ENCODE results near the gene VDAC1. TPM values are rescaled to one million over a fixed set of nuclear protein-coding genes. Genes with fewer than 3 reads are reported as not detected.

VDAC1 gene
- total and polyA plus RNA-seq, 2 of the 8 experiments (the other 6 are each of a cell fraction or from before 2014, with no cell fraction given) = 111 to 301 TPM

DNA sequence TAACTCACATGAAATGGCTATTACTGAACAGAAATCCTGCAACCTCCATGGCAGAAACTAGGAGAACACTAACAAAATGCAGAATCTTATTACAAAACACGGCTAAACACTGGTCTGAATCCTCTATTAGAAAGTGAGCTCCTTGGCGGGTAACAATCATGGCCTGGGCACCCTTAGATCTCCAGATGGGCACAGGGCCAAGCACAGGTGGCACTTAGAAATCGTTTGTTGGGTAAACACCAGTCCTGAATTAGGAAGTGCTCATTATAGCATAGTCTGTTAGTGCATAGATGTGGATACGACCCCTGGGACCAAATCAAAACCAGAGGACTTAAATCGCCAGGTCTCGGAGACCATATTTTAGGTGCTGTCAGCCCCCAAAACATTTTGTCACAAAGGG lies 14.4 kb downstream of the VDAC1 start:
- no peak overlapping the region for H3K23ac ChIP-seq (ENCODE audit: insufficient read length)
- peaks cover 31 to 41% of the 10 kb centered on the region in 2 experiments for H4K20me1 ChIP-seq (replicated peaks in 1 of 2; ENCODE audit: control insufficient read depth in 1 of 2, insufficient read depth in 2 of 2, low read length in 2 of 2)
- H2BK15ac ChIP-seq (ENCODE audit: low read length) = no peak overlapping the region
- H3K23me2 ChIP-seq (ENCODE audit: low read depth, low read length) = no peaks in the 10 kb centered on the region
- no peak overlapping the region for H3K4ac ChIP-seq (replicated peaks; ENCODE audit: insufficient read length, low read depth, low read length)
- H2BK120ac ChIP-seq (replicated peaks; ENCODE audit: low read depth, low read length) = no peak overlapping the region
- TF ChIP-seq, protein P1, sequence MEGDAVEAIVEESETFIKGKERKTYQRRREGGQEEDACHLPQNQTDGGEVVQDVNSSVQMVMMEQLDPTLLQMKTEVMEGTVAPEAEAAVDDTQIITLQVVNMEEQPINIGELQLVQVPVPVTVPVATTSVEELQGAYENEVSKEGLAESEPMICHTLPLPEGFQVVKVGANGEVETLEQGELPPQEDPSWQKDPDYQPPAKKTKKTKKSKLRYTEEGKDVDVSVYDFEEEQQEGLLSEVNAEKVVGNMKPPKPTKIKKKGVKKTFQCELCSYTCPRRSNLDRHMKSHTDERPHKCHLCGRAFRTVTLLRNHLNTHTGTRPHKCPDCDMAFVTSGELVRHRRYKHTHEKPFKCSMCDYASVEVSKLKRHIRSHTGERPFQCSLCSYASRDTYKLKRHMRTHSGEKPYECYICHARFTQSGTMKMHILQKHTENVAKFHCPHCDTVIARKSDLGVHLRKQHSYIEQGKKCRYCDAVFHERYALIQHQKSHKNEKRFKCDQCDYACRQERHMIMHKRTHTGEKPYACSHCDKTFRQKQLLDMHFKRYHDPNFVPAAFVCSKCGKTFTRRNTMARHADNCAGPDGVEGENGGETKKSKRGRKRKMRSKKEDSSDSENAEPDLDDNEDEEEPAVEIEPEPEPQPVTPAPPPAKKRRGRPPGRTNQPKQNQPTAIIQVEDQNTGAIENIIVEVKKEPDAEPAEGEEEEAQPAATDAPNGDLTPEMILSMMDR (IDR thresholded peaks at IDR 0.05; ENCODE audit: control extremely low read depth in 1 of 3, insufficient read depth in 1 of 3, low read depth in 1 of 3, low read length in 3 of 3) = no peak
- TF ChIP-seq TAF1 (IDR thresholded peaks at IDR 0.05; ENCODE audit: low read depth, low read length) (no peak), CEBPB (IDR thresholded peaks at IDR 0.05; ENCODE audit: low read depth, low read length) (no peak), NRF1 (IDR thresholded peaks at IDR 0.05; ENCODE audit: low read depth, low read length) (no peak), TCF12 (IDR thresholded peaks at IDR 0.05; ENCODE audit: low read depth, low read length) (no peak), EP300 (IDR thresholded peaks at IDR 0.05; ENCODE audit: borderline replicate concordance in 1 of 2, low read depth in 2 of 2, low read length in 2 of 2) (no peak), BCL11A (IDR thresholded peaks at IDR 0.05; ENCODE audit: low read depth in 2 of 2, low read length in 2 of 2) (no peak)
- H3K36me3 ChIP-seq (ENCODE audit: control insufficient read depth in 2 of 4, insufficient read depth in 4 of 4, low read length in 3 of 4) = peaks cover 21 to 50% (median 38%) of the 10 kb centered on the region in 4 experiments
- no peak overlapping the region for H2AK5ac ChIP-seq (ENCODE audit: low read depth, low read length)
- CTCF ChIA-PET (ENCODE audit: partially characterized antibody) = interaction anchor here (1.8 to 1.9 kb wide), 2 partner anchors 9 to 10 kb away, joined by 5 to 7 read pairs; no protein-coding TSS in a partner anchor
- H4K8ac ChIP-seq (ENCODE audit: extremely low read depth, insufficient read depth, low read length) = no peak overlapping the region
- H3K9ac ChIP-seq (replicated peaks in 1 of 4; ENCODE audit: extremely low read depth in 1 of 4, low read depth in 3 of 4, low read length in 3 of 4) = no peak overlapping the region
- no peak overlapping the region for H2AFZ ChIP-seq (ENCODE audit: low read length)
- H2BK5ac ChIP-seq (ENCODE audit: low read depth, low read length) = no peak overlapping the region
- peaks cover 2 to 6% (median 5%) of the 10 kb centered on the region in 4 experiments for H3K4me1 ChIP-seq (replicated peaks in 1 of 4; ENCODE audit: control insufficient read depth in 3 of 4, insufficient read depth in 4 of 4, low read length in 3 of 4)
- peaks cover 31 to 64% of the 10 kb centered on the region in 2 experiments for H3K79me2 ChIP-seq (ENCODE audit: control insufficient read depth in 1 of 2, insufficient read depth in 2 of 2, low read length in 2 of 2)
- H3K79me1 ChIP-seq (ENCODE audit: low read depth, low read length) = peaks cover 13% of the 10 kb centered on the region
- FAIRE-seq (no peak), DNase-seq (ENCODE audit: low read depth in 1 of 2, low spot score in 2 of 2) (no peak)
- no peak overlapping the region for H2BK12ac ChIP-seq (ENCODE audit: low read depth, low read length)
- no peak overlapping the region for H3K14ac ChIP-seq (ENCODE audit: insufficient read length)
- no peaks in the 10 kb centered on the region for H3K9me3 ChIP-seq (ENCODE audit: insufficient read depth in 2 of 2, low read depth in 1 of 2, low read length in 1 of 2)
- no peak overlapping the region for H3K18ac ChIP-seq (ENCODE audit: extremely low read depth, low read length)
- H3K56ac ChIP-seq (replicated peaks; ENCODE audit: insufficient read length, low read depth, low read length) = no peak overlapping the region
- no peak overlapping the region for H4K91ac ChIP-seq (replicated peaks; ENCODE audit: insufficient read length, low read length)
- 88% methylated on average over 6 of the region's 6 CpGs; no CpG with 5 or more reads in 1 of the 2 experiments for WGBS, 2 experiments (ENCODE audit: extremely low coverage in 1 of 2, insufficient coverage in 1 of 2, insufficient read length in 1 of 2, insufficient replicate concordance in 2 of 2, low coverage in 1 of 2, low lambda C conversion rate in 2 of 2, missing lambda C conversion rate in 1 of 2)
- H3K4me2 ChIP-seq (ENCODE audit: insufficient read depth in 1 of 2, low read depth in 2 of 2, low read length in 2 of 2) = no peak overlapping the region
- no peak overlapping the region for H3K4me3 ChIP-seq (ENCODE audit: extremely low read depth in 1 of 4, insufficient read depth in 2 of 4, low read depth in 3 of 4, low read length in 4 of 4)
- POLR2A ChIA-PET (ENCODE audit: partially characterized antibody) = no interaction called here
- H3K27ac ChIP-seq (ENCODE audit: low read depth, low read length) = no peak overlapping the region
- H4K5ac ChIP-seq (ENCODE audit: insufficient read length, low read depth, low read length) = no peak overlapping the region
- H3K27me3 ChIP-seq (replicated peaks in 1 of 4; ENCODE audit: control insufficient read depth in 3 of 4, extremely low read depth in 1 of 4, insufficient read depth in 3 of 4, low read length in 3 of 4) = no peaks in the 10 kb centered on the region
- H2BK20ac ChIP-seq (ENCODE audit: low read length) = no peak overlapping the region

Measured in H1 (cell line).